DMS 273 (cell line): ENCODE data around the gene PYROXD2.
"Not testable (repeated sequence)": the region's sequence is repeated elsewhere in the genome, so short reads cannot be mapped to it uniquely, and the experiment has no call there.

Experiments used
- DNase-seq: peaks from one replicate; lab custom pipeline; 2025; ENCODE audit not compliant: unreplicated experiment; lab: John Stamatoyannopoulos, UW

Gene PYROXD2

GRCh38 chr10:98370831-98371820 is 43.9 kb downstream of the PYROXD2 start:
- DNase-seq = no peak

DNA sequence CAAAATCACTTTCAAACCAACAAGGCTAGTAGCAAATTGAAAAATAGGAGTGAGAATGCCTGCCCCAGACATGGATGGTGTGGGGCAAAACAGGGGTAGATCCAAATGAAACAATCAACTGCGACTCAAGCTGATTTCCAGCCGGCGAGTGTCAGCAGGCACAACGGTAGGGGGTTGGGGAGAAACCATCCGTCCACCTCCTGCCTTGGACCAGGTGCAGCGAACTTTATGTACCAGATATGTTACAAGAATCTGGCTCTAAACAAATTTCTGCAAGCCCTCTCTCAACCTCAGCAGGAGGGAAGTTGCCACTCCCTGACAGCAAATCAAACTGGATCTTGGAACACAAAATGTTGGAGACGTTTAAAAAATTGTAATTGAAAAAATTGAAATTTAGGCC is 45.2 kb downstream of the PYROXD2 start:
- DNase-seq = no peak

DNA sequence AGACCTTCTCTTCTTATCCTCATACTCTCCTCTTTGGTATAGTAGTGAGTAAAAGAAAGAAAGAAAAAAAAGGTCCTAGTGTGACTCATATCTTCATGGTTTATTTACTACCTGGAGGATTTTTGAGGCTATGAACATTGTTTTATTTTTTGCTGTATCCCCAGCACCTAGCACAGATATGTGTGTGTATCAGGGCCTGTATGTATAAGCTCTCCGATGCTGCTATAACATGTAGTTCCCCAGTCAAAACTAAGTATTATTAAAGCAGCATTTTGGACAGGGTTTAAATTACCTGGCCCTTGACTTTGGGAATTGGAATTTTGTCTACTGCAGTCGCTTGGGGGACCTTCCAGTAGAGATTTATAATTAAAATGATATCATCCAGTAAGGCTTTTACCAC is 46.3 kb downstream of the PYROXD2 start:
- no peak for DNase-seq

GRCh38 chr10:98367604-98368451 is 47.2 kb downstream of the PYROXD2 start:
- DNase-seq = no peak

DNA sequence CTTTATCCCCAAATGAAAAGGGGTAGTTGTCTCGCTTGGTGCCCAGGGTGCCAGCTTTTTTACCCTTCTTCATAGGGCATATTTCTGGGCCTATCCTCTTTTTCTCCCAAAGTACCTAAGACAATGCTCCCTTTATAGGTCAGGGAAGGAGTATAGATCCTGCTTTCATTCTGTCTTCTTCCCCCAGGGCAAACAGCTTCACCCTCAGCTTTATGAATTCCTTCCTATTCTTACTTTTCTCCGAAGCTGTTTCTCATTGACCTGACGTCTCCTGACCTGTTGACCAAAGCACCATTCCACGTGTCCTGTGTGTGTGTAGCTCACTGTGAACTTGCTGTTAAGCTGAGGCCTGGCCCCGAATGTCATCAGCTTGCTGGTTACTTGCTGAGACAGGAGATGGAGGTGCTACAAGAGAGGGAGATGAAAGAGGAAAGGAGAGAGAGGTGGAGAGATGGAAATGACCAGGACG is 48.9 kb downstream of the PYROXD2 start:
- DNase-seq = no peak

DNA sequence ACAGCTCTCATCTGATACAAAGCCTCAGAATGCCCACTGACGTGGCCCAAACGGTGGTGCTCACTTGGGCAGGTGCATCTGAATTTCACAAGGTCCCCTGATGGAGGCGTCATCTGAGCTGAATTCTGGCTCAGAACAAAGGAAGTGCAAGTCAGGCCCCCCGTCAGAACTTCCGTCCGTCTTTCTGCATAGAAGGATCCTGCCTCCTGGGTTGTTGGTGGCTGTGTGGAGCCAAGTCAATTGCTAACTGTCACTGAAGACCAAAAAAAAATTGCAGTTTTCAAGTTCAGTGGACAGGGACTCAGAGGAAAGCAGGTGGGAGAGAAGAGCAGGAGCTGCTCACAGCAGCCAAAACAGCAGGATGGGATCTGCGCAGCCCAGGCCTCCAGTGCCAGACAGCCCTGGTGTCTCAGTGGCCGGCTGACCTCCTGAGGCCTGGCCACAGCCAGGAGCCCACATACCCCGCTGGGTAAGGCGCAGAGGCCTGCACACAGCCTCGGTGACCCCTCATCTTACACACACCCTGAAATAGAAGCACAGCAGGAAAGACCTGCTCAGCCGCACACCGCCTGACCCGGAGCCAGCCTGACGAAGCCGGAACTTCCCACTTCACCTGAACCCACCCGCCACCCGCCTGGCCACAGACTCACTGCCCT is 49.4 kb downstream of the PYROXD2 start:
- no peak for DNase-seq

GRCh38 chr10:98364432-98365102 is 50.4 kb downstream of the PYROXD2 start:
- DNase-seq = no peak

GRCh38 chr10:98363220-98363619 is 51.8 kb downstream of the PYROXD2 start:
- no peak for DNase-seq

DNA sequence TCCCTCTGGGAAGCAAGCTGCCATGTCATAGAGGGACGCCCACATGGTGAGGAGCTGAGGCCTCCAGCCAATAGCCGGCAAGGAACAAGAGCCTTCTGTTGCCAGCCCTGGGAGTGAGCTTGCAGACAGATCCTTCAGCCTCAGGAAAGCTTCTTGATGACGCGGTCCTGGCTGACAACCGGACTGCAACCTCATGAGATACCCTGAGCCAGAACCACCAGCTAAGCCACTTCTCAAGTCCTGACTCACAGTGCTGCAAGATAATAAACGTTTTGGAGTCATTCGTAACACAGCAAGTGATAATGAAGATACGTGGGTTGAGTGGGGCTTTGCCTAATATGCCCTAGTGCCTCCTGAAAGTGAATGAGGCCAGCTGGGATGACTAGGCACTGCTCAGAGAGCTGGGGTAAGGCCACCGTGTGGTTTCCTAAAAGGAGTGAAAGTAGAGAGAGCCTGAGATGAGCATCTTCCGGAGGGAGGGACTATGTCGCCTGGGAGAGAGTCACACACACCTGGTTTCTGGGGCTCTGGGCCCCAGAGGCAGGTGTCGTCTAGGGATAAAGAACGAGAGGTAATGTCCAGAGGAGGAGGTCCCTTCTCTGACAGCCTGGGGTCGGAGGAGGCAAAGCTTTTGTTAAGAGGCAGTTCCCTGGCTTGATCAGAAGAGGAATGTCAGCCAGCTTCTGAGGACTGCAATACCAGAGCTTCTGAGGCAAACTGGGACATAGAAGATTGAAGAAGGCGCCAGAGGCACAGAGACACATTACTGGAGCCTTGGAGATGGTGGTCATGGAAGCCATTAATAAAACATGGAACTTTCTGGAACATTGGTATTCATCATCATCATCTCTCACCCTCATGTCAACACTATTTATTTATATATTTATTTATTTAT is 53.6 kb downstream of the PYROXD2 start:
- DNase-seq = peak; percentile 79

GRCh38 chr10:98357194-98357822 is 57.7 kb downstream of the PYROXD2 start:
- no peak for DNase-seq

DNA sequence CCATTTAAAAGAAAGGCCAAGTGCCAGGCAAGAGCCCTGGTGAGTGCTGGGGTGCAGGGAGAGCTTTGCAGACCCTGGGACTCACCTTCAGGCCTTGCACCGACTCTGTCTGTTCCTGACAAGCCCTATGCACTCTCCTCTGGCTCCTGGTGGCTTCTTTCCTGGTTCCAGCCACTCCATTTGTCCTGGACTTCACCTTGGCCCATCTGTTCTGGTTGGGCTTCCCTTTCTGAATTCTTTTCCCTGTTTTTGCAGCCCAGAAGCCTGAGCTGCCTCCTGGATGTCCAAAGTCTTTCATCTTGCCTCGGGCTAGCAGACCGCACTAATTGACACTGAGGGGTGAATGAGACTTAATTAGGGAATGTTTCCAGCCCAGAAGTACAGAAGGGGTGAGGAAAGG is 60.5 kb downstream of the PYROXD2 start:
- no peak for DNase-seq

DNA sequence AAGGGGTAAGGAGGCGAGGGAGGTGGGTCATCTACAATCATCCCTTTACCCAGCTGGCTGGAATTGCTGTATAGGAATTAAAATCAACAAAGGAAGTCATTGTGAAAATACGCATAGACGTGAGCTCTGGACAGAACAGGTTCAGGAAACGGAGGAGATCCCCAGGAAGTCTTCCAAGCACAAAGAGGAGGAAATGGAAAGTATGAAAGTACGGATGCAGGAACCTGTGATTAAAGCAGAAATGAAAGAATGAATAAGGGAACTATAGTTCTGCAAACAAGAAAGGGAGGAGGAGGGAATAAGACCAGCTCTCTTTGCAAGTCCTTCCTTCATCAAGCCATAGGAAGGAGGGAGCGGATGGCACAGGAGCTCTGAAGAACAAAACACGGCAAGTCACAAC is 61.8 kb downstream of the PYROXD2 start:
- no peak for DNase-seq

DNA sequence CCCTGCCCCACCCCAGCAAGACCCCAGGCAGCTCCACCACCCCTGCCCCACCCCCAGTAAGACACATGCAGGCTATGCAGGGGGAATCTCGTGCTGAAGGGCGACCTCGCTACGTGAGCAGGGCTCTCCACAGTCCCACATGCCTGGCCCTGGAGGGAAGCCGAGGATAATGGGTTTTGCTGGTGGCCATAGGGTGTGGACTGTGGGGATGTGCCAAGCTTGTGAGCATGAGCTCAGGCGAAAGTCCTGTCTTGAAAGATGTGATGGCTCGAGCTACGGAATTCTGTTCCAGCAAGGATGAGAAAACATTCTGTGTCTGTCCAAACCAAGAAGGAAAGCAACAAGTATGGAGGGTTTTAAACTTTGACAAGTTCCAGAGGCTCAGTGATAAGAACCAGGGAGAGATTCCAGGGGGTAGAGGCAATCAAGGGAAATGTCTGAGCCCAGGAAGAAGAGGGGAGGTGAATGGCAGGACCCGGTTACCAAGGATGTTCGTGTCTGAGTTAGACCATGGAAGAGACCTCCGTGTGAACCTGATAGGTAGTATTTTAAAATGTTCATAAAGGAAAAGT is 63.1 kb downstream of the PYROXD2 start:
- DNase-seq = no peak

DNA sequence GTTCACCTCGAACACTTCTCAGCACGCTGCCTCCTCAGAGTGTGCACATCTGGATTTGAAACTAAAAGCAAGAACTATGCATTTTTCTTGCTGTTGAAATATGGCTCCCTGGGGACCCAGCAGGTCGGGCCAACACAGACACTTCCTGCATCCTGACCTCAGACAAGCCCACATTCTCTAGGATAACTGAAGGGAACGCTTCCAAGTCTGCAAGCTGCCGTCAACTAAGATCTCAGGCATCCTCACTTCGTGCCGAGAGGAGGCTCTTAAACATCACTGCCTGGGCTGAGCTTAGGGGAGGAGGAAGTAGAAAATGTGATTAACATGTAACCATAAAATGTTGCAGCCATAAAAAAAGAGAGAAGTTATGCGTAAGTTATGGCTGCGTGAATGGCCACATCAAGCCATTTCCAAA is 65.5 kb downstream of the PYROXD2 start:
- DNase-seq = peak; percentile 31

DNA sequence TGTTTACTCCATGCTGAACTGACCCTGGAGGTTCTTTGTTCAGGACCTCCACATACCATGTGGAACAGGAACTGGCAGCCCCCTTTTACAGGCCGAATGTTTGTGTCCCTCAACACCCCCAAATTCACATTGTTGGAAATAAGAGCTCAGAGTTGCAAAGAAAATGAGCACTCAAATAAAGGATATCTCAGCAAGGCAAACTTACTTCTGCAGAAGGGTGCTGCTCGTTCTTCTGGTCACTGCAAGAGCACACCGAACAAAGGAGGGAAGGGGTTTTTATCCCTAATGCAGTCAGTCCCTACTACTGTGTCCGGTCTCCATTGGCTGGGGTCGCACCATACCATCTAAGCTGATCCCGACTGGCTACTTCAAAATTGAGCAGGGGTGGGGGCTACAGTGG is 68.1 kb downstream of the PYROXD2 start:
- no peak for DNase-seq

DNA sequence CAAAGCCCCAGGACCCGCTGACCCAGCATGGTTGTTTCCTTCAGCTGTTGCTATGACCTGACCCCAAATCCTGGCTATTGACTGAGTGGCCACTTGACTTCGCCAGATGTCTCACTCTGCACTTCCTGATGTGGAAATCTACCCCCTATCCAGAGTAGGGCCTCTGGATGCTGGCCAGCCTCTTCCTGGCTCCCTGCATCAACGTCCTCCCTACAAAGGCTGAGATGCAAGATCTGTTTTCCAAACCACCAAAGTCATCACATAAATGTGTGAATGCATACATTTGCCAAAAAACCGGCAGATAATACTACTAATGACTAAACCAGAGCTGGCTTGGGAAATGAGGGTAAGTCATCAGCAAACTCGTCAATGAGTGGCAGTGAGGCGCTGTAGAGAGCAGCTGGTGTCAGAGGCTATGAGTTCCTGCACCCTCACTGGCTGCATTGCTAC is 70.4 kb downstream of the PYROXD2 start:
- DNase-seq = no peak

DNA sequence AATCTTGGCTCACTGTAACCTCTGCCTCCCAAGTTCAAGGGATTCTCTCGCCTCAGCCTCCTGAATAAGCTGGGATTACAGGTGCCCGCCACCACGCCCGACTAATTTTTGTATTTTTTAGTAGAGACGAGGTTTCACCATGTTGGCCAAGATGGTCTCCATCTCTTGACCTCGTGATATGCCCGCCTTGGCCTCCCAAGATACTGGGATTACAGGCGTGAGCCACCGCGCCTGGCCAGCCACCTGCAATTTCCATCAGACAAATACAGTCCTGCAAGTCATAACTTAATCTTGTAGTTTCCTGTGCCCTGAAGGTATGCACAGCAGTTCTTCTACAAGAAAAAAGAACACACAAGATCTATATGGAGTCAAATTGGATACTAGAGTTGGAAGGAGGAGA is 73.3 kb downstream of the PYROXD2 start:
- DNase-seq = not testable (repeated sequence)

DNA sequence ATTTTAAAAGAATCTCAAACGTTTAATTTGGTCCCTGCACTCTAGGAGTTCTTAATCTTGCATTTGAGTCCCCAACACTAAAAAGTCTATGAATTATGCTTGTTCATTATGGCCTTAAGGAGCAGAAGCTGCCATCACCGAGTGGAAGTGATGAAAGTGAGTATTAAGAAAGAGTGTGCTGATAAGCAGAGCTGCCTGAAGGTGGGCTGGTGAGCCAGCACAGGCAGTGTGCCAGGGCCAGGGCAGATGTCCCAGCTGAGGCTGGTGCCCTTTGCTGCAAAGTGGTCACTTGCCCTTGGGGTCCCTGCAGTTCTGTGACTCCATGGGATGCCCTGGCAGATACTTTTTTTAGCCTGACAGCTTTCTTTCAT is 74.1 kb downstream of the PYROXD2 start:
- peak; percentile 65 for DNase-seq
